ENCODE measurements around the gene DYNLRB2.

The DYNLRB2 gene

GRCh38 chr16:80591071-80591915, 50.5 kb downstream of the DYNLRB2 start:
- H3K4me3 ChIP-seq (ENCODE audit: low read length): no peak overlapping the region
- peak; percentile 92 for DNase-seq (ENCODE audit: low read depth, low spot score)

- no peak overlapping the region for H3K4me3 ChIP-seq (ENCODE audit: low read length)
- no peak for DNase-seq (ENCODE audit: low read depth, low spot score)
Observed at GRCh38 chr16:80592273-80592672, 51.5 kb downstream of the DYNLRB2 start.

GRCh38 chr16:80594756-80595155, 54.0 kb downstream of the DYNLRB2 start:
- no peak overlapping the region for H3K4me3 ChIP-seq (ENCODE audit: low read length)
- no peak for DNase-seq (ENCODE audit: low read depth, low spot score)

- no peak overlapping the region for H3K4me3 ChIP-seq (ENCODE audit: low read length)
- DNase-seq (ENCODE audit: low read depth, low spot score): no peak
Observed at GRCh38 chr16:80596507-80597207, 55.9 kb downstream of the DYNLRB2 start.

GRCh38 chr16:80599466-80599865, 58.7 kb downstream of the DYNLRB2 start:
- DNase-seq (ENCODE audit: low read depth, low spot score): no peak
- no peak overlapping the region for H3K4me3 ChIP-seq (ENCODE audit: low read length)

Data from Jurkat, Clone E6-1 (cell line).